DOHH2 (cell line): Measurements from ENCODE around the gene HCCS.

Experiments used
- H3F3A ChIP-seq: fragments of 200-600 bp; sonication (generic), shearing (Covaris generic); 2 replicates; pipeline ENCODE4 v1.6.0; 2016; ENCODE audit warnings: antibody characterized with exemption, mild to moderate bottlenecking; ENCODE audit not compliant: control insufficient read depth, insufficient read depth
- H3K27ac ChIP-seq: fragments of 200-600 bp; sonication (generic); 2 replicates; pipeline ENCODE4 v1.5.1; 2014; ENCODE audit warnings: low read depth, mild to moderate bottlenecking, low read length, moderate library complexity
- H3K27me3 ChIP-seq: fragments of 200-600 bp; sonication (generic); 2 replicates; pipeline ENCODE4 v1.6.1; 2014; ENCODE audit warnings: mild to moderate bottlenecking, low read length, mixed read lengths; ENCODE audit not compliant: control insufficient read depth
- H3K36me3 ChIP-seq: fragments of 200-600 bp; sonication (generic); 2 replicates; pipeline ENCODE4 v1.6.1; 2014; ENCODE audit warnings: mild to moderate bottlenecking, low read length, moderate library complexity, mixed read lengths; ENCODE audit not compliant: control insufficient read depth
- H3K4me1 ChIP-seq: fragments of 200-600 bp; sonication (generic); 2 replicates; pipeline ENCODE4 v1.6.1; 2014; ENCODE audit warnings: mild to moderate bottlenecking, low read length, mixed read lengths; ENCODE audit not compliant: control insufficient read depth
- H3K4me2 ChIP-seq: fragments of 200-600 bp; sonication (generic); 2 replicates; pipeline ENCODE4 v1.6.0; 2014; ENCODE audit warnings: mild to moderate bottlenecking, low read length, moderate library complexity
- H3K4me3 ChIP-seq: fragments of 200-600 bp; sonication (generic); 2 replicates; pipeline ENCODE4 v1.5.1; 2014; ENCODE audit warnings: mild to moderate bottlenecking, low read length, mixed read lengths
- H3K79me2 ChIP-seq: fragments of 200-600 bp; sonication (generic); 2 replicates; pipeline ENCODE4 v1.6.1; 2014; ENCODE audit warnings: mild to moderate bottlenecking, low read length, mixed read lengths; ENCODE audit not compliant: control insufficient read depth
- H3K9me2 ChIP-seq: fragments of 200-600 bp; sonication (generic); replicated peaks from 2 replicates; pipeline ENCODE4 v1.6.1; 2014; ENCODE audit warnings: mild to moderate bottlenecking, low read length, mixed read lengths; ENCODE audit not compliant: control insufficient read depth
- H3K9me3 ChIP-seq: fragments of 200-600 bp; sonication (generic); 2 replicates; pipeline ENCODE4 v1.6.1; 2014; ENCODE audit warnings: antibody characterized with exemption, low read length, mixed read lengths; ENCODE audit not compliant: control insufficient read depth, insufficient read depth
- H4K20me1 ChIP-seq: fragments of 200-600 bp; sonication (generic); 2 replicates; pipeline ENCODE4 v1.6.0; 2014; ENCODE audit warnings: low read depth, mild to moderate bottlenecking, antibody characterized with exemption, low read length, moderate library complexity; ENCODE audit not compliant: control insufficient read depth, insufficient read depth
- CTCF ChIP-seq: fragments of 200-600 bp; sonication (generic); IDR thresholded peaks from one replicate; pipeline ENCODE4 v1.5.1; 2014; ENCODE audit warnings: antibody characterized with exemption, mild to moderate bottlenecking, low read depth, low read length; ENCODE audit not compliant: poor library complexity, severe bottlenecking
- EZH2phosphoT487 ChIP-seq: fragments of 200-600 bp; sonication (generic); IDR thresholded peaks from 2 replicates; pipeline ENCODE4 v1.6.1; 2017; ENCODE audit warnings: borderline replicate concordance, mild to moderate bottlenecking, antibody characterized with exemption, low read length, moderate library complexity, mixed read lengths

The HCCS gene

GRCh38 chrX:11111947-11112346, 815 bp downstream of the HCCS start:
- Histone ChIP-seq H3K4me2 (peak overlapping the region; percentile 77), H3K27ac (no peak overlapping the region), H3K36me3 (peaks cover 44% of the 10 kb centered on the region), H3K79me2 (peaks cover 50% of the 10 kb centered on the region), H3K4me1 (peaks cover 29% of the 10 kb centered on the region), H3K27me3 (no peaks in the 10 kb centered on the region), H3F3A (no peaks in the 10 kb centered on the region), H3K4me3 (peak overlapping the region; percentile 85), H3K9me3 (peaks cover 5% of the 10 kb centered on the region; the same call in 1 of the 2 replicates), H3K9me2 (no peaks in the 10 kb centered on the region), H4K20me1 (no peaks in the 10 kb centered on the region)
- TF ChIP-seq CTCF, result no peak
- no peak for TF ChIP-seq EZH2phosphoT487

GRCh38 chrX:11113731-11114130, 2.6 kb downstream of the HCCS start:
- H3K9me3 ChIP-seq, result peaks cover 5% of the 10 kb centered on the region; the same call in 1 of the 2 replicates
- H4K20me1 ChIP-seq, result no peaks in the 10 kb centered on the region
- H3K27me3 ChIP-seq, result no peaks in the 10 kb centered on the region
- peaks cover 59% of the 10 kb centered on the region for H3K36me3 ChIP-seq
- no peaks in the 10 kb centered on the region for H3K9me2 ChIP-seq
- H3K27ac ChIP-seq, result peak overlapping the region; percentile 26; the same call in 1 of the 2 replicates
- no peak for TF ChIP-seq CTCF
- H3K4me1 ChIP-seq, result peaks cover 29% of the 10 kb centered on the region
- peaks cover 50% of the 10 kb centered on the region for H3K79me2 ChIP-seq
- no peaks in the 10 kb centered on the region for H3F3A ChIP-seq
- H3K4me2 ChIP-seq, result peak overlapping the region; percentile 51
- H3K4me3 ChIP-seq, result no peak overlapping the region

- Histone ChIP-seq H4K20me1 (no peaks in the 10 kb centered on the region), H3K36me3 (peaks cover 87% of the 10 kb centered on the region)
Measured at GRCh38 chrX:11117745-11118144, 6.6 kb downstream of the HCCS start.

More at GRCh38 chrX:11117745-11118144, 6.6 kb downstream of the HCCS start:
- Histone ChIP-seq H3K27ac (no peak overlapping the region), H3K9me3 (no peaks in the 10 kb centered on the region), H3F3A (no peaks in the 10 kb centered on the region), H3K4me3 (no peak overlapping the region), H3K9me2 (no peaks in the 10 kb centered on the region), H3K4me1 (peaks cover 15% of the 10 kb centered on the region), H3K27me3 (no peaks in the 10 kb centered on the region), H3K79me2 (peaks cover 23% of the 10 kb centered on the region), H3K4me2 (no peak overlapping the region)
- TF ChIP-seq EZH2phosphoT487 (no peak), CTCF (no peak)
